Measurements from ENCODE around the gene TYMP. TPM values are rescaled to one million over a fixed set of nuclear protein-coding genes. Genes with fewer than 3 reads are reported as not detected.

TYMP gene
- total RNA-seq, 1 donor from 2014 or later: 13.1 TPM

DNA sequence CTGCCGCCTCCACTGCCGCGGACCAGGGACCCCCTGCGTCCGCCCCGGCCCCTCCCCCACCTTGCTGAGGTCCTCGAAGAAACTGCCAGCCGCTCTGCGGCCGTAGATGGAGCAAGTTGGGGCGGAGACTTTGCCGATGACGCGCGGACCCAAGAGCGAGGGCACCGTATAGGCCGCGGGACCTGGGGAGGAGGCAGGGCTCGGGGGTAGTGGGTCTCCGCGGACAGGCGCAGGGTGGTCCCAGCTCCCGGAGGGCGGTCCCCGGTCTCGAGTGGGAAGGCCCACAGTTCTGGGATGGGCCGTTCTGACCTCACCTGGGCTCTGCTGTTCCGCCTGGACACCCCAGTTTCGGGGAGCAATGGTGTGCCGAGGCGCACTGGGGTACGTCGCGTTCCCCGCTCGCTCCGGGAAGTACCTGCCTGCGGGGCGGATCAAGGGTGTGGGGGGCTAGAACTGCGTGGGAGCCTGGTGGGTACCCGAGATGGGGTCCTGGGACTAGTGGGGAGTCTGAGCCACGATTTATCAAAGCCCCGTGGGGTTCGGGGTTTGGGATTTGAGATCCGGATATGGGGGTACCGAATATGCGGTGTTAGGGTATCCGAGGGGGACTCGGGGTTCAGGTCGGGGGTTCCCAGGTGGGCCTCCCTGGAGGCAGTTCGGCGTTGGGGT, 1.2 kb upstream of the TYMP start:
- peak overlapping the region; percentile 82 for H3K4me3 ChIP-seq (ENCODE audit: low read depth, low read length)
- no peak for DNase-seq (ENCODE audit: low read depth)
- TF ChIP-seq CTCF (conservative IDR thresholded peaks at IDR 0.05; ENCODE audit: low read depth, low read length): no peak

DNA sequence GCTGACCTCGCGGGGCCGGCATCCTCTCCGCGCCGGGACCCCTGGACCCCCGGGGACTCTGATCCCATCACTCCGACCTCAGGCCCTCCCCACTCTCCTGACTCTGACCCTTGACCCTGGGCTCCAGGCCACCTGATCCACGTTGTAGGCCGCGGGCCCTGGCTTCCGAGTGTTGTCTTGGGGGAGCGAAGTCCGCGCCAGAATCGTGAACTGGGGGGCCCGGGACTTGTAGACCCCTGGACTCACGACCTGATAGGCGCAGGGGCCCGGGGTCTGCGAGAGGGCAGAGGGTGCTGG, 716 bp upstream of the TYMP start:
- no peak for DNase-seq (ENCODE audit: low read depth)
- no peak for TF ChIP-seq CTCF (conservative IDR thresholded peaks at IDR 0.05; ENCODE audit: low read depth, low read length)
- H3K4me3 ChIP-seq (ENCODE audit: low read depth, low read length): peak overlapping the region; percentile 82

- TF ChIP-seq CTCF (conservative IDR thresholded peaks at IDR 0.05; ENCODE audit: low read depth, low read length): no peak
Measured at GRCh38 chr22:50529416-50529896, 356 bp downstream of the TYMP start.

GRCh38 chr22:50528682-50529415, 963 bp downstream of the TYMP start:
- H3K4me3 ChIP-seq (ENCODE audit: low read depth, low read length): peak overlapping the region; percentile 82
- DNase-seq (ENCODE audit: low read depth): no peak
- TF ChIP-seq CTCF (conservative IDR thresholded peaks at IDR 0.05; ENCODE audit: low read depth, low read length): no peak

More at GRCh38 chr22:50529416-50529896, 356 bp downstream of the TYMP start:
- DNase-seq (ENCODE audit: low read depth): no peak
- peak overlapping the region; percentile 82 for H3K4me3 ChIP-seq (ENCODE audit: low read depth, low read length)

DNA sequence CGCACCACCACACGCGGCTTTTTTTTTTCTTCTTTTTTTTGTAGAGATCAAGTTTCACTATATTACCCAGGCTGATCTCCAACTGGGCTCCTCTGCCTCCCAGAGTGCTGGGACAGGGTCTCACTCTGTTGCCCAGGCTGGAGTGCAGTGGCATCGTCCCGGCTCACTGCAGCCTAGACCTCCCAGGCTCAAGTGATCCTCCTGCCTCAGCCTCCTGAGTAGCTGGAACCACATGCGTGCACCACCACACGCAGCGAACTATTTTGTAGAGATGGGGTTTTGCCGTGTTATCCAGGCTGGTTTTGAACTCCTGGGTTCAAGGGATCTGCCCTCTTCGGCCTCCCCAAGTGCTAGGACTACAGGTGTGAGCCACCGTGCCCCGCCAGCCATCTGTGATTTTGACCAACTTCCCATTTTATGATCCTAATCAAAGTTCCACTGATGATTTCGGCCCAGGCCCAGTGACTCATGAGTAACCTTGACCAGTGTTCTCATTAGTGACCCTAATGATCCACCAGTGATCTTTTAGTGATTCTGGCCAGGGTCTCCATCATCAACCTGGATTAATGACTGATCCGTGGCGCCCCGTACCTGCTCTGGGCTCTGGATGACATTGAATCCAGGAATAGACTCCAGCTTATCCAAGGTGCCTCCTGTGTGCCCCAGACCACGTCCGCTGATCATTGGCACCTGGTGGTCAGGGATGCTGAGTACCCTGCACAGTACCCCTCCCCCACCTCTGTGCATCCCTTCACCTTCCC, 1.7 kb downstream of the TYMP start:
- peak overlapping the region; percentile 82 for H3K4me3 ChIP-seq (ENCODE audit: low read depth, low read length)
- TF ChIP-seq CTCF (conservative IDR thresholded peaks at IDR 0.05; ENCODE audit: low read depth, low read length): no peak
- no peak for DNase-seq (ENCODE audit: low read depth)

GRCh38 chr22:50526834-50527801, 2.7 kb downstream of the TYMP start:
- no peak for DNase-seq (ENCODE audit: low read depth)
- H3K4me3 ChIP-seq (ENCODE audit: low read depth, low read length): peak overlapping the region; percentile 73
- no peak for TF ChIP-seq CTCF (conservative IDR thresholded peaks at IDR 0.05; ENCODE audit: low read depth, low read length)
